HG03342 (cell line): Measurements from ENCODE around the gene FBXW8.

Experiments used
- ATAC-seq: cut with Tn5 transposase; IDR thresholded peaks from one replicate; pipeline ENCODE4 v1.9.1; 2021; ENCODE audit warnings: mild to moderate bottlenecking, moderate library complexity; ENCODE audit not compliant: unreplicated experiment

FBXW8 gene

GRCh38 chr12:117034701-117035151 lies 124.0 kb downstream of the FBXW8 start:
- ATAC-seq, result no peak

GRCh38 chr12:117035287-117035686 lies 124.5 kb downstream of the FBXW8 start:
- no peak for ATAC-seq

- ATAC-seq, result no peak
Measured at GRCh38 chr12:117036046-117036445, 125.3 kb downstream of the FBXW8 start.

GRCh38 chr12:117036547-117036946 lies 125.8 kb downstream of the FBXW8 start:
- no peak for ATAC-seq

GRCh38 chr12:117037289-117038022 lies 126.7 kb downstream of the FBXW8 start:
- no peak for ATAC-seq

- ATAC-seq, result no peak
Measured at GRCh38 chr12:117038023-117038680, 127.4 kb downstream of the FBXW8 start.

- no peak for ATAC-seq
Measured at GRCh38 chr12:117038919-117039318, 128.2 kb downstream of the FBXW8 start.

- no peak for ATAC-seq
Measured at GRCh38 chr12:117039891-117040309, 129.2 kb downstream of the FBXW8 start.

GRCh38 chr12:117040496-117040895 lies 129.7 kb downstream of the FBXW8 start:
- no peak for ATAC-seq

- ATAC-seq, result no peak
Measured at GRCh38 chr12:117041798-117042170, 131.0 kb downstream of the FBXW8 start.

GRCh38 chr12:117042171-117042842 lies 131.6 kb downstream of the FBXW8 start:
- no peak for ATAC-seq

- no peak for ATAC-seq
Measured at GRCh38 chr12:117042862-117043261, 132.1 kb downstream of the FBXW8 start.

- ATAC-seq, result no peak
Measured at GRCh38 chr12:117044311-117044710, 133.6 kb downstream of the FBXW8 start.

- no peak for ATAC-seq
Measured at GRCh38 chr12:117044790-117045159, 134.0 kb downstream of the FBXW8 start.

- no peak for ATAC-seq
Measured at GRCh38 chr12:117045160-117046010, 134.6 kb downstream of the FBXW8 start.

- ATAC-seq, result no peak
Measured at GRCh38 chr12:117046011-117046369, 135.2 kb downstream of the FBXW8 start.

GRCh38 chr12:117046425-117046824 lies 135.7 kb downstream of the FBXW8 start:
- ATAC-seq, result no peak

- ATAC-seq, result no peak
Measured at GRCh38 chr12:117046861-117047530, 136.2 kb downstream of the FBXW8 start.

- ATAC-seq, result no peak
Measured at GRCh38 chr12:117047810-117048584, 137.2 kb downstream of the FBXW8 start.

- ATAC-seq, result no peak
Measured at GRCh38 chr12:117048585-117048904, 137.8 kb downstream of the FBXW8 start.
